GM21367 (cell line): ENCODE measurements around the gene PXDC1.

Experiments used
- ATAC-seq: cut with Tn5 transposase; IDR thresholded peaks from one replicate; pipeline ENCODE4 v1.9.1; 2021; ENCODE audit not compliant: unreplicated experiment

The PXDC1 gene

GRCh38 chr6:3748208-3749066 lies 3.1 kb downstream of the PXDC1 start:
- no peak for ATAC-seq

GRCh38 chr6:3747100-3747737 lies 4.3 kb downstream of the PXDC1 start:
- no peak for ATAC-seq

DNA sequence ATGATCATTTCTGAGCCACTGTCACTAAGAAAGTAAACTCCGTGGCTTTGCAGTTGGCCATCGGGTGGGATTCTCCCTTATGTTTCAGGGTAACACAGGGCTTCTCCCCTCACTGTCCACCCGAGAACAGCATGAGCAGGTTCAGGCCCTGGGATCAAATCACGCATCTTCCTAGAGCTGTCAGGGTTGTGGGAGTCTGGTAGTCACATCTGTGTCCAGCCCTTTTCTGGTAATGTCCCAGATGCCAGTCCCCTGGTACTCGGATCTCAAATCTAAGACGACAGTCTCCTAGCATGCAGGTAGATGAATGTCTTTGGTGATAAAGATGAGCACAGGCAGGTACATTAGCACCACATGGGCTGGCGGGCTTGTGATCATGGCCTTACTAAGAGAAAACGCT lies 4.8 kb downstream of the PXDC1 start:
- no peak for ATAC-seq

DNA sequence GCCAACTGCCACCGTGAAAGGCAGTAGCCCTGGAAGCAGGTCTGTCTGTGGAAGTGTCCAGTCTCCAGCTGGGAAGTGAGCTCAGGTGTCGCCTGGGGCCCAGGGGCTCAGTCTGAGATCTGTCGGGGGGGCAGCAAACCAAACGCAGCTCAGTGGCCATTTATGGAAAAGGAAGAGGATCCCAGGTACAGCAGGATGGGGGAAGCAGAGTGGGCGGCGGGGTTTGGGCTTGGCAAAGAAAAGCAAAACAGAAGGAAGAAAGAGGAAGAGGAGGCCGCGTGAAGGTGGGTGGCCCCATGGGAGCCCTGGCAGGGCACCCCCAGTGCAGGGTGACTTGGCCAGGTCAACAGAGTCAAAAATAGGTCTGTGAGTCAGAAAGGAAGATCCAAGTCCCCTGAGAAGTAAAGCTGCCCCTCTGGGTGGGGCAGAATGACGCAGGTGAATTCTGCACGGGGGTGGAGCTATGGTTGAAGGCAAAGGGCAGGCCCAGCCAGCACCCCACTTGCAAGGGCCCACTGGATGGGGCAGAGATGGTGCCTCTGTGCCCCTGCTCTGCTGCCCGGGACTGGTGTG lies 5.3 kb downstream of the PXDC1 start:
- peak; percentile 43 for ATAC-seq

- ATAC-seq = no peak
These were observed 5.9 kb downstream of the PXDC1 start for GRCh38 chr6:3745566-3746118.

DNA sequence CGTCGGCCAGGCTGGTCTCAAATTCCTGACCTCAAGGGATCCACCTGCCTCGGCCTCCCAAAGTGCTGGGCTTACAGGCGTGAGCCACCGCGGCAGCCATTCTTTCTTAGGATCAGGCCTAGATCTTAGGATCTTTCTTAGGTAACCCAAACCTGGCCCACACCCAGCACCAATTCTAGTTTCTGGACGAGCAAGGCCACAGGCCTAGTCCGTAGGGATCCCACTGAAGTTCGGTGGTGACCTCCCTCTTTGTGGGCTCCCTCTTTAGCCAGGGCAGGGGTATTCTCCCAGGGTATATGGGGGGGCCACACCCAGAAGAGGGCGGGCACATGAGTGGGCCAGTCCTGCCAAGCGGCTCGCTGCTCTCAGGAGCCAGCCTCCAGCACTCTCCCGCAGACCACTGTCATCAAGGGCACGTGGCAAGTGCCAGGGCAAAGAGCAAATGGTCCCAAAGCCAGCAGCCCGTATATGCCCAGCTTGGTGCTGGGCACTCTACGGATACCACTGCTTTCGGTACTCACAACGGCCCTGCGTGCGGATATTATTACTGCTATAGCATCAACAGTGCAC lies 6.5 kb downstream of the PXDC1 start:
- ATAC-seq = no peak

- no peak for ATAC-seq
These were observed 7.2 kb downstream of the PXDC1 start for GRCh38 chr6:3744211-3744900.

GRCh38 chr6:3743541-3743940 lies 8.0 kb downstream of the PXDC1 start:
- ATAC-seq = no peak

GRCh38 chr6:3742426-3743344 lies 8.8 kb downstream of the PXDC1 start:
- ATAC-seq = peak; percentile 45

GRCh38 chr6:3742076-3742425 lies 9.5 kb downstream of the PXDC1 start:
- ATAC-seq = no peak

GRCh38 chr6:3741477-3741871 lies 10.0 kb downstream of the PXDC1 start:
- ATAC-seq = no peak

DNA sequence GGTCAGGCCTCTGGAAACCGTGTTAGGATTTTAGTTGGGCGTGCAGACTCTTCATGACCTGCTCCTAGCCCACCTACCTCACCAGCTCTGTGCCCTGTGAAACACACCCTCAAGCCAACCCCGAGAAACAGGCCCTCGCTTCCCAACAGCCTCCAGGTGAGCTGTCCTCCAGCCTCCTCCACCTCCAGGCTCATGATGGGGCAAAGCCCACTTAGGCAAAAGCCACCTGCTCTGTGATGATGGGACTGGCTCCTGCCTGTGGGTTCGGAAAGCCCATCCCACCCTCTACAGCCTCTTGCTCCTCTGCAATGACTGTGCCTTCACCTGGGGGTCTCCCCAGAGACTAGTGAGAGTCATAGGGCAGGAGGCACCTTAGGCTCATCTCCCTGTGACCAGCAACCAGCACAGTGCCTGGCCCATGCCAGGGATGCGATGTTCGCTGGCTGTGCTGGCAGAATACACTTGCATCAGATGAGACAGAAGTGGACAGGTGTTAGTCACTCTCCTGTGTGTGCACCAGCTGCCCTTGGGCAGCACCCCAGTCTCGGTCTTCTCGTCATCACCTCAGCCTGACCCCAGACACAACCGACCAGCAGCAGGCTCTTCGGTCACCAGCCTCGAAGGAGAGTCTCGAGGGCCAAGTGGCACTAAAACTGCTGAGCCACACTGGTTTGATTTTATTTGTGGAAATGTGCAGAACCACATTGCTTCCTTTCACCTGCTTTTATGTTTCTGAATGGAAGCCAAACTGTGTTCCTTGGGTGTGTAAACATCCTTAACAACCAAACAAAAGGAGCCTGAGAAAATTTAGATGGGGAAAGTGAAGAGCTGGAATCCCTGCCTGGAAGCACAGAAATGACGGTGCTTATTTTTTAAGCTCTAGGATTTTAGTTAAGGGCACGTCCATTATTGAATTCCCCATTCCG lies 10.7 kb downstream of the PXDC1 start:
- no peak for ATAC-seq

DNA sequence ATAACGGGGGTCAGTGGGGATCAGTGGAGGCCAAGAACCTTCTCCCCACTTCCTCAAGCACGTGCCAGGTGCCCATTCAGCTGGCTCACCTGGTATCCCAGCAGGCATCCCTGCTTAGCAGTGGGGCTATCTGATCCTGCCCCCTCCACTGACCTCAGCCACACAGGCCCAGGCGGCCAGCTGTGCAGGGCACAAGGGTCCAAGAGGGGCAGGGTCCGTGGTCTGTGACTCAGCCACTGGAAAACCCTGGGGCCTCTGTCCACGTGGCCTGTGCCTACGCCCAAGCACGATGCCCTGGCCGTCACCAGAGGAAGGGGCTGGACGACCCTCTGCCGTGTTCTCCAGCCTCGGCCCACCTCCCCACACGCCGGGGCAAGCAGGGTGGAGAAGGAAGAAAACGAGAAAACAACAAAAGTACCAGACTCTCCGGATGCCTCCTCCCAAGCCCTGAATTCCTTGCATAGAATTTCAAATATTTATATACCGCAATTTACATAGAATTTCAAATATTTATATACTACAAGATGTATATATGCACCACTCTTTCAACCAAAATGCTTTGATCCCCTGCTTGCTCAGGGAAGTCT lies 12.1 kb downstream of the PXDC1 start:
- ATAC-seq = no peak

- no peak for ATAC-seq
These were observed 13.0 kb downstream of the PXDC1 start for GRCh38 chr6:3738381-3739131.

DNA sequence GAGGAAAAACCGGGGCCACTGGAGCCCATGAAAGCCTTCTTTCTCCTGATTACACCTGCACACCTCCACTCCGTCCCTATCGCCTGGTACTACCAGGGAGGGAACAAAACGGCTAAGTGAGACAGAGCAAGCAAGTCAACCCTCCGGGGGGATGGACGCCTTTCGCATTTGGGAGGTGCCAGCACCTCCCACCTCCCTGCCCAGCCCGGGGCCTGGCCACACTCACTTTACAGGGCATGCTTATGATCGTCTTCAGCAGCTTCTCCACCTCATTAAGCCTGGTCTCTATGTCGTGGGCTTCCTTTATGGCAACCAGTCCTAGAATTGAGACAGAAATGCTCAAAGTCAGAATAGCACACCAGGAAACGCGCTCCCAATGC lies 13.7 kb downstream of the PXDC1 start:
- no peak for ATAC-seq

GRCh38 chr6:3737149-3737830 lies 14.2 kb downstream of the PXDC1 start:
- ATAC-seq = no peak

DNA sequence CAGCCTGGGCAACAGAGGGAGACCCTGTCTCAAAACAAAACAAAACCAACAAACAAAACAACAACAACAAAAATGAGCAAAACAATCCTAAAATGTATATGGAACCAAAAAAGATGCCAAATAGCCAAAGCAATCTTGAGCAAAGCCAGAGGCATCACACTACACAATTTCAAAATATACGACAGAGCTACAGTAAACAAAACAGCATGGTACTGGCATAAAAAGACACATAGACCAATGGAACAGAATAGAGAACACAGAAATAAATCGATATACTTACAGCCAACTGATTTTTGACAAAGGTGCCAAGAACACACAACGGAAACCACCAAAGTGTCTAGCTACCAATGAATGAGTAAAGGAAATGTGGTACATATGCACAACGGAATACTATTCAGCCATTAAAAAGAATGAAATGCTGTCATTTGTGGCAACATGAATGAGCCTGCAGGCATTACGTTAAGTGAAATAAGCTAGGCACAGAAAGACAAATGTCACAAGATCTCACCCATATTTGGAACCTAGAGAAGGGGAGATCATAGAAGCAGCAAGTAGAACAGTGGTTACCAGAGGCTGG lies 16.4 kb downstream of the PXDC1 start:
- no peak for ATAC-seq
